H1 (cell line): Measurements from ENCODE around the gene AIPL1. TPM values are rescaled to one million over a fixed set of nuclear protein-coding genes. Genes with fewer than 3 reads are reported as not detected.
A peak's percentile ranks its signal among the peaks of the same experiment; 100 is the strongest.

Experiments used
- CTCF ChIA-PET: fragments of 300-600 bp; sonication (Branson Sonifier 250); formaldehyde crosslinking; loops from one replicate; lab custom pipeline; 2021; ENCODE audit not compliant: partially characterized antibody; lab: Charles Lee
- POLR2A ChIA-PET: fragments of 300-600 bp; sonication (Branson Sonifier 250); formaldehyde crosslinking; loops from one replicate; lab custom pipeline; 2021; ENCODE audit warnings: inconsistent platforms; ENCODE audit not compliant: partially characterized antibody; lab: Charles Lee
- DNase-seq, 2 experiments: peaks; one replicate each; pipeline versions ENCODE4 v3.0.0 to v3.0.0-alpha.2; 2010 to 2022; ENCODE audit warnings: low spot score in 2 of 2, low read depth in 1 of 2, mixed read lengths in 1 of 2
- FAIRE-seq: peaks from 2 replicates; lab custom pipeline; 2011; peaks lifted over from hg19 to GRCh38; lab: Jason Lieb, UNC
- H2AFZ ChIP-seq: 2 replicates; pipeline ENCODE4 v1.8.1; 2012; ENCODE audit warnings: low read length, inconsistent platforms
- H2AK5ac ChIP-seq: 2 replicates; pipeline ENCODE4 v1.6.1; 2013; ENCODE audit warnings: low read depth, low read length
- H2BK120ac ChIP-seq: replicated peaks from 2 replicates; pipeline ENCODE3; 2013; ENCODE audit warnings: low read depth, low read length, inconsistent platforms
- H2BK12ac ChIP-seq: 2 replicates; pipeline ENCODE4 v1.6.1; 2013; ENCODE audit warnings: low read depth, low read length
- H2BK15ac ChIP-seq: 2 replicates; pipeline ENCODE4 v1.6.1; 2013; ENCODE audit warnings: low read length
- H2BK20ac ChIP-seq: 2 replicates; pipeline ENCODE4 v1.6.1; 2013; ENCODE audit warnings: low read length
- H2BK5ac ChIP-seq: 2 replicates; pipeline ENCODE4 v1.6.1; 2013; ENCODE audit warnings: low read depth, low read length
- H3K14ac ChIP-seq: 2 replicates; pipeline ENCODE4 v1.6.1; 2013; ENCODE audit warnings: inconsistent platforms; ENCODE audit not compliant: insufficient read length
- H3K18ac ChIP-seq: 2 replicates; pipeline ENCODE4 v1.6.1; 2013; ENCODE audit warnings: low read length; ENCODE audit errors: extremely low read depth
- H3K23ac ChIP-seq: 2 replicates; pipeline ENCODE4 v1.6.1; 2013; ENCODE audit warnings: inconsistent platforms; ENCODE audit not compliant: insufficient read length
- H3K23me2 ChIP-seq: 2 replicates; pipeline ENCODE4 v1.6.1; 2013; ENCODE audit warnings: low read depth, low read length
- H3K27ac ChIP-seq: 2 replicates; pipeline ENCODE4 v1.6.1; 2011; ENCODE audit warnings: low read depth, low read length, inconsistent platforms
- H3K27me3 ChIP-seq, 4 experiments: replicated peaks in 1 of 4; 1 replicate in 1 of 4; 2 replicates in 3 of 4; pipeline versions ENCODE4 v1.6.1 to v1.8.1; 2011 to 2013; ENCODE audit warnings: low read length in 3 of 4, mild to moderate bottlenecking in 3 of 4, inconsistent platforms in 2 of 4, mixed read lengths in 2 of 4, moderate library complexity in 1 of 4; ENCODE audit not compliant: control insufficient read depth in 3 of 4, insufficient read depth in 3 of 4; ENCODE audit errors: extremely low read depth in 1 of 4
- H3K36me3 ChIP-seq, 4 experiments: 2 replicates each; pipeline versions ENCODE4 v1.6.1 to v1.8.1; 2011 to 2013; ENCODE audit warnings: mild to moderate bottlenecking in 4 of 4, low read length in 3 of 4, moderate library complexity in 2 of 4, control low read depth in 1 of 4, inconsistent platforms in 1 of 4; ENCODE audit not compliant: insufficient read depth in 4 of 4, control insufficient read depth in 2 of 4
- H3K4ac ChIP-seq: replicated peaks from 2 replicates; pipeline ENCODE3; 2013; ENCODE audit warnings: low read length, low read depth, mixed read lengths, inconsistent platforms; ENCODE audit not compliant: insufficient read length
- H3K4me1 ChIP-seq, 4 experiments: replicated peaks in 1 of 4; 1 replicate in 1 of 4; 2 replicates in 3 of 4; pipeline versions ENCODE4 v1.6.1 to v1.8.1; 2011 to 2013; ENCODE audit warnings: low read length in 3 of 4, inconsistent platforms in 2 of 4, mixed read lengths in 1 of 4; ENCODE audit not compliant: insufficient read depth in 4 of 4, control insufficient read depth in 3 of 4
- H3K4me2 ChIP-seq, 2 experiments: 2 replicates each; pipeline versions ENCODE4 v1.6.1 to v1.8.1; 2011 to 2013; ENCODE audit warnings: low read depth in 2 of 2, low read length in 2 of 2, control low read depth in 1 of 2, inconsistent platforms in 1 of 2, mild to moderate bottlenecking in 1 of 2; ENCODE audit not compliant: insufficient read depth in 1 of 2
- H3K4me3 ChIP-seq, 4 experiments: fragments of 200-600, 300-600 bp in 1 of 4; sonication (generic), shearing (Covaris generic), sonication (Bioruptor Twin) in 1 of 4; 2 replicates each; pipeline versions ENCODE4 v1.5.1 to v1.8.1; 2011 to 2016; ENCODE audit warnings: low read length in 4 of 4, low read depth in 3 of 4, control low read depth in 2 of 4, inconsistent platforms in 2 of 4, mild to moderate bottlenecking in 2 of 4, mixed read lengths in 1 of 4, moderate library complexity in 1 of 4; ENCODE audit not compliant: insufficient read depth in 2 of 4; ENCODE audit errors: extremely low read depth in 1 of 4
- H3K56ac ChIP-seq: replicated peaks from 2 replicates; pipeline ENCODE3; 2013; ENCODE audit warnings: low read depth, mild to moderate bottlenecking, mixed read lengths, low read length, inconsistent platforms; ENCODE audit not compliant: insufficient read length
- H3K79me1 ChIP-seq: 2 replicates; pipeline ENCODE4 v1.6.1; 2013; ENCODE audit warnings: low read depth, low read length, control low read depth
- H3K79me2 ChIP-seq, 2 experiments: 2 replicates each; pipeline versions ENCODE4 v1.6.1 to v1.8.1; 2012 to 2013; ENCODE audit warnings: low read length in 2 of 2, mild to moderate bottlenecking in 2 of 2, inconsistent platforms in 1 of 2; ENCODE audit not compliant: insufficient read depth in 2 of 2, control insufficient read depth in 1 of 2
- H3K9ac ChIP-seq, 4 experiments: replicated peaks in 1 of 4; 1 replicate in 1 of 4; 2 replicates in 3 of 4; pipeline versions ENCODE4 v1.6.1 to v1.8.1; 2011 to 2013; ENCODE audit warnings: low read depth in 3 of 4, low read length in 3 of 4, control low read depth in 2 of 4, mild to moderate bottlenecking in 2 of 4, moderate library complexity in 2 of 4, inconsistent platforms in 1 of 4; ENCODE audit errors: extremely low read depth in 1 of 4
- H3K9me3 ChIP-seq, 2 experiments: 2 replicates each; pipeline versions ENCODE4 v1.6.1 to v1.8.1; 2012 to 2013; ENCODE audit warnings: mild to moderate bottlenecking in 2 of 2, moderate library complexity in 2 of 2, control low read depth in 1 of 2, inconsistent platforms in 1 of 2, low read depth in 1 of 2, low read length in 1 of 2, mixed read lengths in 1 of 2; ENCODE audit not compliant: insufficient read depth in 2 of 2
- H4K20me1 ChIP-seq, 2 experiments: replicated peaks in 1 of 2; 2 replicates each; pipeline versions ENCODE3 to v1.8.1; 2011 to 2013; ENCODE audit warnings: inconsistent platforms in 2 of 2, low read length in 2 of 2, mild to moderate bottlenecking in 1 of 2; ENCODE audit not compliant: insufficient read depth in 2 of 2, control insufficient read depth in 1 of 2
- H4K5ac ChIP-seq: 2 replicates; pipeline ENCODE4 v1.6.1; 2013; ENCODE audit warnings: low read length, low read depth, mixed read lengths, inconsistent platforms; ENCODE audit not compliant: insufficient read length
- H4K8ac ChIP-seq: 2 replicates; pipeline ENCODE4 v1.8.0; 2013; ENCODE audit warnings: mild to moderate bottlenecking, moderate library complexity, low read length, inconsistent platforms; ENCODE audit not compliant: insufficient read depth; ENCODE audit errors: extremely low read depth
- H4K91ac ChIP-seq: replicated peaks from 2 replicates; pipeline ENCODE3; 2013; ENCODE audit warnings: low read length, mixed read lengths, inconsistent platforms; ENCODE audit not compliant: insufficient read length
- BRCA1 ChIP-seq: IDR thresholded peaks from 2 replicates; pipeline ENCODE4 v1.6.1; 2012; ENCODE audit warnings: low read depth, low read length, improper control_type of control experiment
- EGR1 ChIP-seq: IDR thresholded peaks from 2 replicates; pipeline ENCODE4 v1.6.1; 2011; ENCODE audit warnings: low read depth, low read length, borderline replicate concordance
- FOSL1 ChIP-seq: IDR thresholded peaks from 2 replicates; pipeline ENCODE4 v1.6.1; 2011; ENCODE audit warnings: mild to moderate bottlenecking, low read depth, low read length, moderate library complexity; ENCODE audit not compliant: insufficient read depth
- KDM1A ChIP-seq: fragments of 200-600, 300-600 bp; sonication (generic); IDR thresholded peaks from 2 replicates; pipeline ENCODE4 v1.7.1; 2016; ENCODE audit warnings: mild to moderate bottlenecking, low read length, borderline replicate concordance
- POLR2A ChIP-seq, 2 experiments: IDR thresholded peaks; 1 replicate in 1 of 2; 2 replicates in 1 of 2; pipeline ENCODE4 v1.6.1; 2011; ENCODE audit warnings: low read depth in 2 of 2, low read length in 2 of 2, mild to moderate bottlenecking in 2 of 2; ENCODE audit errors: control extremely low read depth in 1 of 2
- RBBP5 ChIP-seq: IDR thresholded peaks from 2 replicates; pipeline ENCODE4 v1.7.1; 2012; ENCODE audit warnings: low read depth, mild to moderate bottlenecking, inconsistent platforms, low read length, moderate library complexity, borderline replicate concordance
- RFX5 ChIP-seq: IDR thresholded peaks from 2 replicates; pipeline ENCODE4 v1.6.1; 2011; ENCODE audit warnings: low read depth, low read length, improper control_type of control experiment, borderline replicate concordance
- SUZ12 ChIP-seq: fragments of 200-600 bp; sonication (generic); IDR thresholded peaks from 2 replicates; pipeline ENCODE4 v1.6.1; 2012; ENCODE audit warnings: mild to moderate bottlenecking, inconsistent platforms, low read length, moderate library complexity, mixed read lengths
- TCF12 ChIP-seq: IDR thresholded peaks from 2 replicates; pipeline ENCODE4 v1.6.1; 2011; ENCODE audit warnings: low read depth, mild to moderate bottlenecking, low read length
- WGBS, 2 experiments: shearing (Covaris generic) in 1 of 2; methylation state at CpG; one replicate each; pipeline versions ENCODE4 v1.1.6 to v1.1.7; 2013 to 2015; ENCODE audit warnings: low lambda C conversion rate in 2 of 2, mixed read lengths in 2 of 2, inconsistent platforms in 1 of 2, low coverage in 1 of 2, missing lambda C conversion rate in 1 of 2; ENCODE audit not compliant: insufficient replicate concordance in 2 of 2, insufficient coverage in 1 of 2, insufficient read length in 1 of 2; ENCODE audit errors: extremely low coverage in 1 of 2, missing lambda C conversion rate in 1 of 2; 5-methylcytosine and 5-hydroxymethylcytosine counted together
- polyA plus RNA-seq, 7 experiments: library from polyadenylated mRNA; depleted of rRNA in 3 of 7; stranded (reverse) in 5 of 7; unstranded in 2 of 7; fragments of >200 nt in 5 of 7; fragments of 200-250 nt in 2 of 7; gene quantifications; 1 replicate in 5 of 7; 2 replicates in 1 of 7; 4 replicates in 1 of 7; pipeline versions ENCODE4 v1.2.1 to v1.2.3, GENCODE V29; 2011 to 2013; ENCODE audit warnings: missing spikeins in 2 of 7, mixed read lengths in 2 of 7
- total RNA-seq: library from RNA; stranded (reverse); fragmentation: NEBNext Ultra II Directional; extraction: Animal tissue kit (Norgen Biotek cat#: 25700); gene quantifications from 2 replicates; pipeline ENCODE4 v1.2.1, GENCODE V29; 2021

Gene AIPL1
- total and polyA plus RNA-seq, 2 of the 8 experiments (the other 6 are each of a cell fraction or from before 2014, with no cell fraction given): 0.56 to 0.71 TPM

DNA sequence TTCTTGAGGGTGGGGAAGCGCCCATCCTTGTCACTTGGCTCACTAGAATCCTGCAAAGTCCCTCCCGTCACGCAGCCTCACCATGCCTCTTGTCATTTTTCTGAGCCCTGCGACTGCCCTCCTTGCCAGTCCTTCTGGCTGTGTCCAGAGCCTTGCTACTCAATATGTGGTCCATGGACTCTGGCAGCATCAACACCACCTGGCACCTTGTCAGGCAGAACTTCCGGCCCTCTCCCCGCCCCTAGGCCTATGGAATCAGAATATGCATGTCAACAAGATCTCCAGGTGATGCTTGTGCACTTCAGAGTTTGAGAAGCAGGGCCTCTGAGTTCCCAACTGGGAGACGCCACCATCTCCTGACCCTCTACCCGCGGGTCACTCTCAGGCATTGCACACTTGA is 21.4 kb upstream of the AIPL1 start:
- CTCF ChIA-PET: no interaction called here
- Histone ChIP-seq H2AK5ac (peak overlapping the region; percentile 71; the same call in 1 of the 2 replicates), H3K9me3 (no peaks in the 10 kb centered on the region), H2BK120ac (no peak overlapping the region), H3K4me1 (peaks cover 2 to 49% (median 32%) of the 10 kb centered on the region in 4 experiments), H3K23me2 (peaks cover 12% of the 10 kb centered on the region), H3K27ac (no peak overlapping the region), H4K91ac (peak overlapping the region; percentile 79), H4K20me1 (peaks cover 0 to 2% of the 10 kb centered on the region in 2 experiments), H2AFZ (no peak overlapping the region), H4K8ac (no peak overlapping the region), H3K56ac (no peak overlapping the region), H3K4me3 (no peak overlapping the region), H3K14ac (no peak overlapping the region), H4K5ac (no peak overlapping the region), H3K23ac (no peak overlapping the region), H3K27me3 (no peaks in the 10 kb centered on the region; a peak in 3 of 7 replicates), H3K9ac (no peak overlapping the region), H3K18ac (no peak overlapping the region), H3K79me1 (no peaks in the 10 kb centered on the region), H3K36me3 (peaks cover 0 to 3% (median under 1%) of the 10 kb centered on the region in 4 experiments; a peak in 4 of 8 replicates), H3K4me2 (no peak overlapping the region; a peak in 1 of 4 replicates), H2BK20ac (peak overlapping the region; percentile 90; the same call in 1 of the 2 replicates), H3K79me2 (no peaks in the 10 kb centered on the region), H3K4ac (no peak overlapping the region), H2BK5ac (no peak overlapping the region; the same call in 1 of the 2 replicates), H2BK12ac (peak overlapping the region; percentile 80; the same call in 1 of the 2 replicates), H2BK15ac (peak overlapping the region; percentile 95; the same call in 1 of the 2 replicates)
- POLR2A ChIA-PET: interaction anchor here (0.6 to 4.4 kb wide), 3 partner anchors 13 to 17 kb away, joined by 3 to 58 read pairs (median 3); partner anchors contain the start of gene PIMREG
- TF ChIP-seq KDM1A (no peak), BRCA1 (no peak), POLR2A (IDR thresholded peaks at IDR 0.05; ENCODE audit: control extremely low read depth in 1 of 2, low read depth in 2 of 2, low read length in 2 of 2) (no peak), RBBP5 (no peak), SUZ12 (no peak), EGR1 (no peak), TCF12 (no peak), FOSL1 (no peak), RFX5 (no peak)
- no peak for DNase-seq
- WGBS, 2 experiments: 81% methylated on average over 9 of the region's 9 CpGs; no CpG with 5 or more reads in 1 of the 2 experiments
- FAIRE-seq: no peak
